Activated effector memory CD4-positive, alpha-beta T cell treated with Interleukin-2 at 50 U/mL for 16 hours (primary cell): ENCODE measurements around the gene TFPI.

ENCODE experiments used
- DNase-seq: peaks from one replicate; pipeline ENCODE4 v3.0.0-alpha.2; 2020

Gene TFPI

DNA sequence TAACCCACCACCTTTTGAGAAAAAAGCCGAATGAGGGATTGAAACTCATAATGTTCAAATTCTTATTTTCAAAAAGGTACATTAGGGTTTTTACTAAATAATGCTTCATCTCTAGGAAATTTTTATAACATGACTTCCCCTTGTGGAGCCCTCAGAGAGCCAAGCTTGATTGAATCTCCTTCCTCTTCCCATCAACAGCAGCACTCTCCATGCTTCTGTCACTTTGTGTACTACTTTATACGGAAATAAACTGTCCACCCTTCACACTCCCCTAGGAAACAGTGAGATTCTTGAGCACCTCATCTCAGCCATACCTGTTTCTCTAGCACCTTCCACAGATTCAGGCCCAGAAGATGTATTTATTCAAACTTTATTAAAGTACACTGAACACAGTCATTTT, 51.8 kb downstream of the TFPI start:
- DNase-seq = no peak

DNA sequence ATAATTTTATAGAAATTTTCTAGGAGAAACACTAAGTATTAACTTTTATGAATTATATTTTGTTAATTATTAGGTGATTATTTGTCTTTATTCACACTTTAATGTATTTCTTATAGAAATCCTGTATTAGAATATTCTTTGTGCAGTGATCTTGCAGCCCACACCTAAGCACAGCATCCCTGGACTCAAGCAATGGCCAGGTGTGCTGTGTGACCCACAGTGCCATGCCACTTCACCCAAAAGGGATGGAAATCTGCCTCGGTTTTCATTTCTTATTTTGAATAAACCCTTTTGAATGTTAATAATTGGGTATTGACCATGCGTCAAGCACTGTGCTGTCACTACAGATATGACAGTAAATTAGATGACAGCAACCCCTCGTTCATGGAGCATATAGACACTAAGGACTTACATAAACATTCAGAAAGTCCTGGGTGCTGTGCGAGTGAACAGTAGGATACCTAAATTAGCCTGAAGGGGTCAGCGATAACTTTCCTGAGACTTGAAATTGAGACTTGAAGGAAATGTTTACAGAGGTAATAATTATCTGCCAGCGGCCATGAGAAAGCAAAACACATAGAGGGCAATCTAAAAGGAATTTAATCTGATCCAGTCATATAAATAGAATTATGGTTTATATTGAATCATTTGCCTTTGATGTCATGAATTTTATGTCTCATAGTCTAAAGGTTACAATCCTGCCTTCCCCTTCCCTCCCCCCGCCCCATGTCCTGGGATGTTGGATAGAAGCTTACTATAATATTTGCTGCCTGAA, 53.5 kb downstream of the TFPI start:
- DNase-seq = no peak

GRCh38 chr2:187499941-187500532, 54.2 kb downstream of the TFPI start:
- DNase-seq = no peak

- DNase-seq = no peak
Observed at GRCh38 chr2:187497858-187498463, 56.3 kb downstream of the TFPI start.

- DNase-seq = no peak
Observed at GRCh38 chr2:187497140-187497539, 57.1 kb downstream of the TFPI start.

GRCh38 chr2:187495324-187495723, 58.9 kb downstream of the TFPI start:
- DNase-seq = no peak

GRCh38 chr2:187493877-187494568, 60.2 kb downstream of the TFPI start:
- no peak for DNase-seq

GRCh38 chr2:187493180-187493579, 61.1 kb downstream of the TFPI start:
- DNase-seq = no peak

- no peak for DNase-seq
Observed at GRCh38 chr2:187486241-187486640, 68.0 kb downstream of the TFPI start.

- no peak for DNase-seq
Observed at GRCh38 chr2:187485523-187485922, 68.7 kb downstream of the TFPI start.

- DNase-seq = no peak
Observed at GRCh38 chr2:187483537-187483936, 70.7 kb downstream of the TFPI start.

GRCh38 chr2:187482796-187483195, 71.4 kb downstream of the TFPI start:
- DNase-seq = no peak

GRCh38 chr2:187481543-187481942, 72.7 kb downstream of the TFPI start:
- no peak for DNase-seq

DNA sequence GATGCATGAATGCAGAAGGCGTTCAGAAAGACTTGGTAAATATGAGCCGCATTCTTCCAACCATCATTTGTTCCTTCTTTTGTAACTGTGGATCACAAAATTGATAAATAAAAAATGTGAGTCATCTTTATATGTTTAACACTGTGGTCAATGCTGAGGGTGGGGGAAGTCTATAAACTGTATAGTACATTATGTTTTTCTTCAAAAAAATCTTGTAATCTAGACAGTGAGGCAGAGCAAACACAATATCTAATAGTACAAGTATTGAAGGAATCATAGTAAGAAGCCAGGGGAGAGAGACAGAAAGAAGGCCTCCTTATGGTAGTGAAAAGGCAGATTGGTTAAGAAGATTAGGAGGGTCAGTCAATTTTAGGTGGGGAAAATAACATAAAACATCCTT, 75.5 kb downstream of the TFPI start:
- DNase-seq = no peak

GRCh38 chr2:187477051-187477450, 77.2 kb downstream of the TFPI start:
- no peak for DNase-seq

GRCh38 chr2:187475499-187476248, 78.6 kb downstream of the TFPI start:
- DNase-seq = no peak

DNA sequence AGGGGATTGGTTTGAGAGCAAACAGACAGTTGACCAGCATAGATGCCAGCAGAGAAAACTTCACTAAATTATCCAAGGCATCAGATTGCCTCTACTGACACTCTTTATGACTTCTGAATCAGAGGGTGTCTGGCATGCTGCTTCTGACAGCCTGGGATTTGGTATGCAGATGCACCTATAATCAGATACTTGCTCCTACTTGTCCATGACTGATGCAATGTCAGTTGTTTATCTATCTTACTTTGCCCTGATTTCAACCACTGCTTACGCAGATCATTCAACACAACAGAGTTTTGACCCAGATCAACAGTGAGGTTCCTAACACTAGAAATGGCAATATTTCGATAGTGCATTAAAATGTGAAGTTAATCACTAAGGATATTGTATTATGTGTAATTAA, 83.5 kb downstream of the TFPI start:
- no peak for DNase-seq

DNA sequence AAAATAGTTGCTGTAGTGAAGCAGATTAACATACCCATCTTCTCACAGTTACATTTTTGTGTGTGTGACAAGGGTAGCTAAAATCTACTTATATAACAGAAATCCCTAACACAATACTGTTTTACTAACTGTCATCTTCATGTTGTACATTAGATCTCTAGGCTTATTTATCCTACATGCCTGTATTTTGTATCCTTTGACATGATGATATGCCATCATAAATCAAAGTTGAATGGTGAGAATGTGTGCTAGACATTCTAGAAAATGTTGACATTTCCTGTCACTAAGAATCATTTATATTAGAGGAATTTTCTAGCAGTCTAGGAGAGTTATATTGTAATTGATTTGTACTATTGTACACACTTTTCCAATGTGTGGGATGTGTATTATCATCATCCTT, 84.7 kb downstream of the TFPI start:
- no peak for DNase-seq

- no peak for DNase-seq
Observed at GRCh38 chr2:187468262-187468661, 86.0 kb downstream of the TFPI start.

GRCh38 chr2:187466129-187466792, 88.0 kb downstream of the TFPI start:
- no peak for DNase-seq

- no peak for DNase-seq
Observed at GRCh38 chr2:187462839-187463238, 91.4 kb downstream of the TFPI start.
